Suprapubic skin (tissue), 4 donors: ENCODE results near the gene ARFGEF3. TPM values are rescaled to one million over a fixed set of nuclear protein-coding genes. Genes with fewer than 3 reads are reported as not detected.

ENCODE experiments used
- DNase-seq, 2 donors: peaks; one replicate each; pipeline ENCODE4 v3.0.0-alpha.2; 2019; ENCODE audit warnings: low spot score in 2 of 2
- H3K27ac ChIP-seq: fragments of 200-600 bp; sonication (generic); one replicate; pipeline ENCODE4 v1.5.1; 2019
- H3K27me3 ChIP-seq: fragments of 200-600 bp; sonication (generic); one replicate; pipeline ENCODE4 v1.5.1; 2019
- H3K36me3 ChIP-seq: fragments of 200-600 bp; sonication (generic); one replicate; pipeline ENCODE4 v1.5.1; 2019
- H3K4me1 ChIP-seq: fragments of 200-600 bp; sonication (generic); one replicate; pipeline ENCODE4 v1.5.1; 2019
- H3K4me3 ChIP-seq: fragments of 200-600 bp; sonication (generic); one replicate; pipeline ENCODE4 v1.5.1; 2019; ENCODE audit warnings: mild to moderate bottlenecking
- H3K9me3 ChIP-seq: fragments of 200-600 bp; sonication (generic); one replicate; pipeline ENCODE4 v1.5.1; 2019
- CTCF ChIP-seq, 2 donors: fragments of 200-600 bp in 1 of 2; fragments of 450-650 bp in 1 of 2; sonication (generic) in 1 of 2; IDR thresholded peaks; one replicate each; pipeline ENCODE4 v1.5.1; 2016 to 2019; ENCODE audit warnings: antibody characterized with exemption in 2 of 2, mild to moderate bottlenecking in 1 of 2, moderate library complexity in 1 of 2
- EP300 ChIP-seq: sonication (generic); formaldehyde crosslinking; IDR thresholded peaks from one replicate; pipeline ENCODE4 v1.6.1; 2017; ENCODE audit warnings: antibody characterized with exemption
- POLR2A ChIP-seq, 2 donors: fragments of 450-650 bp; IDR thresholded peaks; one replicate each; pipeline ENCODE4 v1.6.1; 2017; ENCODE audit warnings: antibody characterized with exemption in 2 of 2, mild to moderate bottlenecking in 2 of 2, moderate library complexity in 2 of 2
- POLR2AphosphoS5 ChIP-seq, 3 donors: sonication (generic); formaldehyde crosslinking; IDR thresholded peaks; one replicate each; pipeline ENCODE4 v1.6.1; 2017; ENCODE audit warnings: antibody characterized with exemption in 3 of 3
- WGBS: methylation state at CpG from one replicate; pipeline ENCODE4 v1.1.5; 2018; 5-methylcytosine and 5-hydroxymethylcytosine counted together
- total RNA-seq, 4 donors: library from RNA; depleted of rRNA; stranded (reverse); fragments of >200 nt; gene quantifications; one replicate each; pipeline ENCODE4 v1.1.0, GENCODE V29; 2016

ARFGEF3 gene
- total RNA-seq, 4 donors from 2014 or later = 5.1 to 20.6 (median 9.6) TPM

- 66% methylated on average over 6 of the region's 6 CpGs for WGBS
Measured at GRCh38 chr6:138198430-138199091, 36.8 kb downstream of the ARFGEF3 start.

GRCh38 chr6:138201836-138202235 lies 40.1 kb downstream of the ARFGEF3 start:
- Histone ChIP-seq H3K4me3 (no peak overlapping the region), H3K4me1 (no peaks in the 10 kb centered on the region)
- 79% methylated on average over 4 of the region's 4 CpGs for WGBS

More at GRCh38 chr6:138198430-138199091, 36.8 kb downstream of the ARFGEF3 start:
- no peaks in the 10 kb centered on the region for H3K9me3 ChIP-seq
- H3K4me3 ChIP-seq = no peak overlapping the region
- no peak overlapping the region for H3K27ac ChIP-seq
- TF ChIP-seq CTCF (IDR thresholded peaks at IDR 0.05) = no peak
- TF ChIP-seq EP300 = no peak
- TF ChIP-seq POLR2AphosphoS5 (IDR thresholded peaks at IDR 0.05) = no peak
- no peak for TF ChIP-seq POLR2A (IDR thresholded peaks at IDR 0.05)
- H3K27me3 ChIP-seq = no peaks in the 10 kb centered on the region
- no peak for DNase-seq
- H3K36me3 ChIP-seq = no peaks in the 10 kb centered on the region
- peaks cover 4% of the 10 kb centered on the region for H3K4me1 ChIP-seq

GRCh38 chr6:138203315-138203714 lies 41.6 kb downstream of the ARFGEF3 start:
- DNase-seq = no peak
- WGBS = 66% methylated on average over 2 of the region's 2 CpGs
- Histone ChIP-seq H3K27ac (no peak overlapping the region), H3K27me3 (no peaks in the 10 kb centered on the region), H3K36me3 (no peaks in the 10 kb centered on the region), H3K4me1 (no peaks in the 10 kb centered on the region), H3K4me3 (no peak overlapping the region), H3K9me3 (no peaks in the 10 kb centered on the region)
- TF ChIP-seq CTCF (IDR thresholded peaks at IDR 0.05) = no peak
- no peak for TF ChIP-seq POLR2A (IDR thresholded peaks at IDR 0.05)
- no peak for TF ChIP-seq POLR2AphosphoS5 (IDR thresholded peaks at IDR 0.05)
- no peak for TF ChIP-seq EP300

More at GRCh38 chr6:138201836-138202235, 40.1 kb downstream of the ARFGEF3 start:
- Histone ChIP-seq H3K27me3 (no peaks in the 10 kb centered on the region), H3K36me3 (no peaks in the 10 kb centered on the region), H3K27ac (no peak overlapping the region), H3K9me3 (no peaks in the 10 kb centered on the region)
- DNase-seq = no peak
- TF ChIP-seq POLR2A (IDR thresholded peaks at IDR 0.05) = no peak
- no peak for TF ChIP-seq EP300
- no peak for TF ChIP-seq CTCF (IDR thresholded peaks at IDR 0.05)
- no peak for TF ChIP-seq POLR2AphosphoS5 (IDR thresholded peaks at IDR 0.05)

- Histone ChIP-seq H3K36me3 (no peaks in the 10 kb centered on the region), H3K27me3 (no peaks in the 10 kb centered on the region), H3K4me3 (no peak overlapping the region), H3K9me3 (no peaks in the 10 kb centered on the region), H3K27ac (no peak overlapping the region), H3K4me1 (no peaks in the 10 kb centered on the region)
- DNase-seq = no peak
- TF ChIP-seq POLR2A (IDR thresholded peaks at IDR 0.05) (no peak), POLR2AphosphoS5 (IDR thresholded peaks at IDR 0.05) (no peak), EP300 (no peak), CTCF (IDR thresholded peaks at IDR 0.05) (no peak)
Measured at GRCh38 chr6:138204303-138204702, 42.6 kb downstream of the ARFGEF3 start.

- Histone ChIP-seq H3K36me3 (no peaks in the 10 kb centered on the region), H3K27me3 (no peaks in the 10 kb centered on the region), H3K27ac (no peak overlapping the region), H3K9me3 (no peaks in the 10 kb centered on the region), H3K4me3 (no peak overlapping the region), H3K4me1 (no peaks in the 10 kb centered on the region)
- WGBS = 93% methylated on average over 4 of the region's 4 CpGs
- TF ChIP-seq POLR2A (IDR thresholded peaks at IDR 0.05) = no peak
- no peak for TF ChIP-seq POLR2AphosphoS5 (IDR thresholded peaks at IDR 0.05)
- no peak for TF ChIP-seq CTCF (IDR thresholded peaks at IDR 0.05)
- no peak for TF ChIP-seq EP300
- no peak for DNase-seq
Measured at GRCh38 chr6:138204792-138205384, 43.1 kb downstream of the ARFGEF3 start.
